Loucy (cell line): ENCODE measurements around the gene DNAH8.

Experiments used
- CTCF ChIP-seq: fragments of 200-600 bp; sonication (generic); conservative IDR thresholded peaks from 2 replicates; pipeline ENCODE4 v1.5.1; 2014; ENCODE audit warnings: mild to moderate bottlenecking, antibody characterized with exemption, low read length
- EZH2phosphoT487 ChIP-seq: fragments of 200-600 bp; IDR thresholded peaks from 2 replicates; pipeline ENCODE4 v1.6.1; 2018; ENCODE audit warnings: antibody characterized with exemption, mild to moderate bottlenecking, moderate library complexity, borderline replicate concordance

- TF ChIP-seq CTCF = no peak
- TF ChIP-seq EZH2phosphoT487 = no peak
These were observed 17.3 kb upstream of the DNAH8 start for GRCh38 chr6:38697846-38698245.
